ENCODE results near the gene WNT4.

GRCh38 chr1:22190251-22190650 lies 47.4 kb upstream of the WNT4 start:
- TF ChIP-seq CTCF (IDR thresholded peaks at IDR 0.05) (no peak), POLR2A (IDR thresholded peaks at IDR 0.05) (no peak)
